Measurements from ENCODE around the gene BDP1.
"Not testable (repeated sequence)": the region's sequence is repeated elsewhere in the genome, so short reads cannot be mapped to it uniquely, and the experiment has no call there.

Gene BDP1, protein sequence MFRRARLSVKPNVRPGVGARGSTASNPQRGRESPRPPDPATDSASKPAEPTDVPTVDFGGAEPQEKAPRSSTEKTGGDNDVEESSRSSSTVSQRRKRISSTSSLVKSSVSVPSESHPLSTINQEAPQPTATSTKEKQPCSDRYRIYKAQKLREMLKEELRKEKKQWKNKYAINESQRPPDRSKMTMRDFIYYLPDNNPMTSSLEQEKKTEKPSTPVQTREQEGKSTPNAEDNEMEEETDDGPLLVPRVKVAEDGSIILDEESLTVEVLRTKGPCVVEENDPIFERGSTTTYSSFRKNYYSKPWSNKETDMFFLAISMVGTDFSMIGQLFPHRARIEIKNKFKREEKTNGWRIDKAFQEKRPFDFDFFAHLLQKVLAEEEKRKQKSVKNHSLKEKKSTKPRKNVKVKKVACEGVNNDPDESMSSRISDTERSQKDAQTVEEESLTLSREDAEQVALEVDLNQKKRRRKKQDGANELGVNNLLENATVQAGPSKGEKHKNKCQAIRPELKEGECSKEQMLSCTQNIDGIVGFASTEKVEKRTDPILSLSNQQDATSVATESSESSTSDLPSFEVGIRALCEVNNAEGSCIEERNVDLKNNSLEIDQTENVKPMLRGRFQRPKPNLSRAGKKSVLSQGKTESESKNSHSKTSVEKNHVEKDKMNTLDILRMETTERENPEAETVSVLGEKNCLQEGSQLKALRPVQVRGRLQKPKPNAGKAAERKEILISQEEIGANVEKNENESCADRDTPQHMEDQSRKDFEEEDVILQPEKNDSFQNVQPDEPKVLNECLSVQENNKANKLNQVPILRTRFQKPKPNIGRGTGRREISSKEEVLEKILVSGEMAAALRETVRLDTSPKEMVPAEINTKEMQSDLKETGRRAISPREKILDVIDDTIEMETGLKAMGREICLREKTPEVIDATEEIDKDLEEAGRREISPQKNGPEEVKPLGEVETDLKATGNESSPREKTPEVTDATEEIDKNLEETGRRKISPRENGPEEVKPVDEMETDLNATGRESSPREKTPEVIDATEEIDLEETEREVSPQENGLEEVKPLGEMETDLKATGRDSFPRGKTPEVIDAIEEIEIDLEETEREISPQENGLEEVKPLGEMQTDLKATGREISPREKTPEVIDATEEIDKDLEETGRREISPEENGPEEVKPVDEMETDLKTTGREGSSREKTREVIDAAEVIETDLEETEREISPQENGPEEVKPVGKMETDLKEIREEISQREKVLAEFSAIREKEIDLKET (N-terminal part only)

GRCh38 chr5:71455427-71456361 is at the start of gene BDP1:
Gene BDP1 (plus strand): TSS chr5:71455651. CDS start chr5:71455878, 227 bp downstream.
- DNase-seq = peak; percentile 97

DNA sequence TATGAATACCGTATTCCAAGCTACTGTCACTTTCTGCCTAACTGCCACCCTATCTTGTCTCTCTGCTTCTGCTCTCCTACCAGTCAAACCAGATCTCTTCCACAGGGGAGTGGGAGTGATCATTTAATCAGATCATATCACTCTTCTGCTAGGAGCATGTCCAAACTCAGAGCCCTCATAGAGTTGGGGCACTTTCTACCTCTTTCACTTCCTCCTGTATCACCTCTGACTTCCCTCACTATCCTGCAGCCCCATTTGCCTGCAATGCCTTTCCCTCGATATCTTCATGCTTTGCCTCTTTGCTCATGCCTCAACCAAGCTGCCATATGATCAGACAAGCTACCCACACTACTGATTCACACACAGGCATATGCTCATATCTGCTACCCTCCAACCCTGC is 45.4 kb upstream of the BDP1 start:
- not testable (repeated sequence) for DNase-seq

GRCh38 chr5:71415626-71416025 is 39.8 kb upstream of the BDP1 start:
- not testable (repeated sequence) for DNase-seq

- DNase-seq = not testable (repeated sequence)
These were observed 37.4 kb upstream of the BDP1 start for GRCh38 chr5:71418026-71418425.

- DNase-seq = not testable (repeated sequence)
These were observed 34.2 kb upstream of the BDP1 start for GRCh38 chr5:71421278-71421677.

DNA sequence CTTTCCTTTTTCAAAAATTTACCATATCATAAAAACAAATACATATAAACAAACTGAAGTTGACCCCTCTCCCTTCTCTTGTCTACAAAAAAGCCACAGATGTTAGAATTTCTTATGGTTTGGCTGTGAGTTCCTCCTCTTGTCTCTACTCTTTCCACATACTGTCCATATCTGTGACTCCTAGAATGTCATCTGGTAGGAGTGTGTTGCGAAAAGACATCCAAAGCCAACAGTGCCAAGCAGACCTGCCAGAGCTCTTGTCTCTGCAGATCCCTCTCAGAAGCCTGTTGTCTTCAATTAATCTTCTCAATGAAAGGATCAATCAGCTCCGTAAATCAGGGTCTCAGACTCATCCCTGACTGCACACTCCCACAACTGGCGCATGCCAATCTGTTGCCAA is 31.6 kb upstream of the BDP1 start:
- DNase-seq = not testable (repeated sequence)

GRCh38 chr5:71426686-71427474 is 28.6 kb upstream of the BDP1 start:
- not testable (repeated sequence) for DNase-seq

DNA sequence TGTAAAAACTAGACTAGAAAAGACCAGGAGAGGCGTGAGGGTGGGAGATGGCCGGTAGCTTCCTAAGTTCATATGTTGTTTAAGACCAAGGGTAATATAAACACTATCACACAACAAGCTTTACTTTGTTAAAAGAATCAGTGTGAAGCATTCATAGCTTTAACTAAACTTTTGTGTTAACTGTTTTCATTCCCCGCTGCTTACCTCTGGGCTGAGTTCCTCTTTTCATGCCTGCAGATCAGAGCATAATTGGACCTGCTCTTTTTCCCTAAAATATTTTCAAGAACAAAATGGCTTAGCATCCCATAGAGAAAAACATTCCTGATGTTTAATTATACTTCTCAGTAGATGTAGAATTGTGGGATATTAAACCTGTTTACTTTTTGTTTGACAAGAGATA is 23.0 kb upstream of the BDP1 start:
- DNase-seq = not testable (repeated sequence)

- not testable (repeated sequence) for DNase-seq
These were observed 20.6 kb upstream of the BDP1 start for GRCh38 chr5:71434825-71435224.

GRCh38 chr5:71441564-71441963 is 13.9 kb upstream of the BDP1 start:
- DNase-seq = not testable (repeated sequence)

DNA sequence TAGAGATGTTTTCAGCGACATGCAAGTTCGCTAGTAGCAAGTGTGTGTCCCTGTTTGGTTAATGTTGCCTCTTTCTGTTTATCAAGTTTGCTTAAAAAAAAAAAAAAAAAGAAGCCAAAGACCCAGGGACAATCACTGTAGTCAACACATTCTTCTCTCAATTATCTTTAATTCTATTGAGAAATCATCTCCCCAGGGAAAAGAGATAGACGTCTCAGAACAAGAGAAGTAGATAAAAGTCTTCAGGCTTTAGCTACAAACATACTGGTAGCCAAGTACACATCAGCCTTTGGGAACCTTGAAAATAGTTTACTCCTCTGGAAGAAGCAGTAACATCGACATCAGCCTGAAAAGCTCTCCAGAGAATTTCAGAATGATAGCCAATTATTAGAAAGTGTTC is 11.6 kb upstream of the BDP1 start:
- DNase-seq = not testable (repeated sequence)

DNA sequence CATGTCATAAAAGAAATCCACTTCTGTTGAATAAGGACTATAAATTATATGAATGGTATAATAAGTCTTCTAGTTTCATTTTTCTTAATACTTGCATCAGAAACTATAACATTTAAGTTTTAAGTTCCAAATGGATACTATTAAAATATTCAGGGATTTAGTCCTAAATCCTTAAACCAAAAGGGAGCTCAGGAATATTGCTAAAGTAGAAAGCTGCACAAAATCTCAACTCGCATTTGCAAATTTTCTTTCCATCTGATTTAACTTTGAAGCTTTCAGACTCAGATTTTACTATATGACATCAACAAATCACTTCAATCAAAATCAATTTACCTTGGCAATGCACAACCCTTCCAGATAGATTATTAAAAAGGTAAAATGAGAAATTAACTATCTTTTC is 10.4 kb upstream of the BDP1 start:
- not testable (repeated sequence) for DNase-seq

GRCh38 chr5:71445523-71446152 is 9.8 kb upstream of the BDP1 start:
- not testable (repeated sequence) for DNase-seq

DNA sequence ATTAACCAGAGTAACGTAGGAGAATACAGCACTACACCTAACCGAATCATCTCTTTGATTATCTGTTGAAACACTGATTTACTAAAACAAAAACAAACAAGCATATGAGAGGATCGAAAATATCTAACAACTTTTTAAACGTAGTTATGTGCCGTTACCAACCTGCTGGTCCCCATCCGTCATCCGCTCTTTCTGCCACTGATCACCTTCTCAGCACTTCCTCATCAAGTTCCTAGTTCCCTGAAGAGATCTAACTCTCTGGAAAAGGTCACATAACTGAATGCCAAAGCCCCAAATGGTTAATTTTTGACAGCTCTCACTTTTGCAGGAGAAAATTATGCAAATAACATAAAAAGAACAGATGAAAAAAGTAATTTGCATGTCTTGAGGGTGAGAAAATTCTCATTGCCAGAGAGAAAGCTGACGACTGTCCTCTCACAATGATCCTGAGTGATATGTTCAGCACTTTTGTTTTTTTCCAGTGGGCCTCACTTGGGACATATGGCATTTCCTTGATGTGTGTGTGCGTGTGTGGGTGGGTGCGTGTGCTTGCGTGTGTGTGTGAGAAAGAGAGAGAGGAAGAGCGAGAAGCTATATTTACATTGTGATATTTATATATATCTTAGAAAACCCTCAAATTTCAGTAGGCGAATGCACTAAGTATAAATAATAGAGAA is 8.8 kb upstream of the BDP1 start:
- not testable (repeated sequence) for DNase-seq

DNA sequence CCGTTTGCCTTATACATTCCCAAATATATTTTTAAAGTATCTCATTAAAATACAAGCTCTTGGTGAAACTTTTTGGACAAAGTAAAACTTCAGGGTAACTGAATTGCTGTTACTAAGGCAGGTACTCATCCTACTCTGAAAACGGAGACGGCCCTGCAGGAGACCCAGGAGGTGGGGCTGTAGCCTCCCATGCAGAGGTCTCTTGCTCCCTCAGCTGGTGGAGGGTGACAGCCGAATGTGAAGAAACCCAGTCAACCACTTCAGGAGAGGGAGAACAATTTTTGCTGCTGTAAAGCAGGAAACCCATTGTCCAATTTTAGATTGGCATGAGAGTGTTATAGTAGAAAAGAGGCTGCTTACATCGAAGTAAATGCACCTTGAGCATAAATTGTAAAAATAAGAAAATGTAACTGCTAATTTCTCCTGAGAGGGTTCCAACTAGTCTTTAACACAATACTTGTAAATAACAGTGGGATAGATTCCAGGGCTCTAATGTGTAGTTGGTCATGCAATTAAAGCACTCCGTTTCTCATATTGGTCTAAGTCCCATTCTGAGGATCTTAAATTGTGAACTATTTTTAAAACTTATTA is 8.1 kb upstream of the BDP1 start:
- DNase-seq = peak; percentile 58 to 62

GRCh38 chr5:71452876-71453275 is 2.6 kb upstream of the BDP1 start:
- DNase-seq = no peak

DNA sequence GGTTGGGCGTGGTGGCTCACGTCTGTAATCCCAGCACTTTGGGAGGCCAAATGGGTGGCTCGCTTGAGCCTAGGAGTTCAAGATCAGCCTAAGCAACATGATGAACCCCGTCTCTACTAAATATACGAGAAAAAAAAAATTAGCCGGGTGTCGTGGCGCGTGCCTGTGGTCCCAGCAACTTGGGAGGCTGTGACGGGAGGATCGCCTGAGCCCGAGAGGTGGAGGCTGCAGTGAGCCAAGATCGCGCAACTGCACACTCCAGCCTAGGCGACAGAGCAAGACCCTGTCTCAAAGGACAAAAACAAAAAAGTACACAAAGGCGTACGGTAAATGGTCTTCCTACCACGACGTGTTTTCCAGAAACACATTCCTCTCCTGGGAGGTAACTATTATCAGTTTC is 538 bp upstream of the BDP1 start:
- no peak for DNase-seq

DNA sequence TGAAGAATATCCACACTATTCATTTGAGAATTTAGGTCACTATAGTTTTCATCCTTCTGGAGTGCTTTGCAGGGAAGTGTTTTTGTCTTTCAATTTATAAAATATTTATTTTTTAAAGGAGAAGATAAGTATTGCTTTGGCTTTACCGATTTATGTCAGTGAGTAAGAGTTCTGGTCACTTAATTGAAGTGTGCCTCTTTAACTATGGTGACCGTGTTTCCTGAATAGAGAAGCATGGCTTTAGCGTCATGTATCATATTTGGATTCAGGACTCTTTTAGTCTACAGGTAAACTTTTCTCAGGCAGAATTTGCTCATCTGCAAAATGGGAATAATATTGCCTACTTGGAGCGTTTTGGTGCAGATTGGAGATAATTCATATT is 902 bp downstream of the BDP1 start:
- no peak for DNase-seq

GRCh38 chr5:71457106-71457505 is 1.7 kb downstream of the BDP1 start:
- DNase-seq = no peak
